ENCODE measurements around the gene PLCB2. TPM values are rescaled to one million over a fixed set of nuclear protein-coding genes. Genes with fewer than 3 reads are reported as not detected.

Gene PLCB2
- total and polyA plus RNA-seq, 2 experiments from 2014 or later, result 9.5 to 13.8 TPM

DNA sequence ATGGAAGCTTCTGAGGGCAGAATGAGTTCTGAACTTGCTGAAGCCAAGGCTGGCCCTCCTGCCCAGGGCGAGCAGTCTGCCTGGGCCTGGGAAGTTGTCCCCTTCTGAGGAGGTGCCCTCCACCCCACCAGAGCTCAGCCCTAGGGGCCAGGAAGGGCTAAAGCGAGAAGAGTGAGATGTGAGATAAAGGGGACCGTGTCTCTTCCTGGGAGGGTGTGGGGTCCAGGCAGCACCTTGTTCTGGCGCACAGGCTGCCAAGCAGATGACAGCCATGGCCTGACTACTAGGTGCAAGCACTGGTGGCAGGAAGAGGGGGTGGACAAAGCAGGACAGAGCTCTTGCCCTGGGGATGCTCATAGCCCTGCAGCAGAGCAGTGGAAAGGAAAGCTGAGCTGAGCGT, 65.1 kb downstream of the PLCB2 start (continued):
- TF ChIP-seq ZNF462 (CRISPR knock-in tag; IDR thresholded peaks at IDR 0.05) (no peak), CREB1 (CRISPR knock-in tag; IDR thresholded peaks at IDR 0.05; ENCODE audit: low read depth) (no peak), EZH2 (IDR thresholded peaks at IDR 0.05; ENCODE audit: low read depth, unreplicated experiment) (no peak), CTCF (conservative IDR thresholded peaks at IDR 0.05; ENCODE audit: low read depth in 2 of 2) (no peak)

GRCh38 chr15:40242213-40242599, 65.5 kb downstream of the PLCB2 start:
- no peaks in the 10 kb centered on the region for H3K79me2 ChIP-seq (replicated peaks; ENCODE audit: insufficient read depth)
- no peak overlapping the region for H3K4me3 ChIP-seq
- TF ChIP-seq EZH2 (IDR thresholded peaks at IDR 0.05; ENCODE audit: low read depth, unreplicated experiment) (no peak), NANOG (IDR thresholded peaks at IDR 0.05; ENCODE audit: borderline replicate concordance) (no peak), POLR2AphosphoS5 (IDR thresholded peaks at IDR 0.05; ENCODE audit: low read depth) (no peak), STAT1 (IDR thresholded peaks at IDR 0.05; ENCODE audit: unreplicated experiment) (no peak), CTCF (conservative IDR thresholded peaks at IDR 0.05; ENCODE audit: low read depth in 2 of 2) (no peak), JUNB (IDR thresholded peaks at IDR 0.05; ENCODE audit: unreplicated experiment) (no peak), ZNF331 (CRISPR knock-in tag; IDR thresholded peaks at IDR 0.05; ENCODE audit: low read depth) (no peak)

More at GRCh38 chr15:40242213-40242599, 65.5 kb downstream of the PLCB2 start:
- ATAC-seq, result no peak
- Histone ChIP-seq H2AFZ (no peak overlapping the region), H3F3A (replicated peaks; ENCODE audit: low read depth) (peaks cover 12% of the 10 kb centered on the region; the same call in 1 of the 2 replicates), H3K4me1 (ENCODE audit: insufficient read depth) (peaks cover 17% of the 10 kb centered on the region), H3K9me2 (ENCODE audit: insufficient read depth) (no peaks in the 10 kb centered on the region), H3K27ac (ENCODE audit: low read depth) (no peak overlapping the region), H3K27me3 (ENCODE audit: insufficient read depth) (peaks cover 8% of the 10 kb centered on the region; the same call in 1 of the 2 replicates), H3K36me3 (ENCODE audit: insufficient read depth) (no peaks in the 10 kb centered on the region), H3K4me2 (no peak overlapping the region), H4K20me1 (replicated peaks; ENCODE audit: insufficient read depth) (no peaks in the 10 kb centered on the region)
- H3K36me3 Mint-ChIP-seq (ENCODE audit: low read depth), result no peaks in the 10 kb centered on the region; the same call in 2 of the 3 replicates
- no peak overlapping the region for H3K4me3 Mint-ChIP-seq
- DNase-seq (ENCODE audit: low spot score), result no peak
- peaks cover 22% of the 10 kb centered on the region for H3K27me3 Mint-ChIP-seq (ENCODE audit: insufficient read depth, low read depth, poor library complexity)
- H3K27ac Mint-ChIP-seq, result no peak overlapping the region
- no peaks in the 10 kb centered on the region for H3K9me3 Mint-ChIP-seq
- peaks cover 38% of the 10 kb centered on the region for H3K4me1 Mint-ChIP-seq

Data from GM23338 (cell line).